HG03280 (cell line): Measurements from ENCODE around the gene ALDOC.
A peak's percentile ranks its signal among the peaks of the same experiment; 100 is the strongest.

Source experiments
- ATAC-seq: cut with Tn5 transposase; IDR thresholded peaks from one replicate; pipeline ENCODE4 v1.9.1; 2021; ENCODE audit warnings: mild to moderate bottlenecking, moderate library complexity; ENCODE audit not compliant: unreplicated experiment

The ALDOC gene

GRCh38 chr17:28553000-28553505 lies 23.6 kb downstream of the ALDOC start:
- ATAC-seq = no peak

GRCh38 chr17:28552176-28552999 lies 24.3 kb downstream of the ALDOC start, which contains the start of gene UNC119:
Gene UNC119, minus strand, starts transcription at chr17:28552624. Its CDS starts 67 bp downstream, at chr17:28552557.
- ATAC-seq = peak; percentile 69

GRCh38 chr17:28551421-28552175 lies 25.1 kb downstream of the ALDOC start:
- ATAC-seq = no peak

GRCh38 chr17:28550858-28551257 lies 25.8 kb downstream of the ALDOC start:
- ATAC-seq = no peak

DNA sequence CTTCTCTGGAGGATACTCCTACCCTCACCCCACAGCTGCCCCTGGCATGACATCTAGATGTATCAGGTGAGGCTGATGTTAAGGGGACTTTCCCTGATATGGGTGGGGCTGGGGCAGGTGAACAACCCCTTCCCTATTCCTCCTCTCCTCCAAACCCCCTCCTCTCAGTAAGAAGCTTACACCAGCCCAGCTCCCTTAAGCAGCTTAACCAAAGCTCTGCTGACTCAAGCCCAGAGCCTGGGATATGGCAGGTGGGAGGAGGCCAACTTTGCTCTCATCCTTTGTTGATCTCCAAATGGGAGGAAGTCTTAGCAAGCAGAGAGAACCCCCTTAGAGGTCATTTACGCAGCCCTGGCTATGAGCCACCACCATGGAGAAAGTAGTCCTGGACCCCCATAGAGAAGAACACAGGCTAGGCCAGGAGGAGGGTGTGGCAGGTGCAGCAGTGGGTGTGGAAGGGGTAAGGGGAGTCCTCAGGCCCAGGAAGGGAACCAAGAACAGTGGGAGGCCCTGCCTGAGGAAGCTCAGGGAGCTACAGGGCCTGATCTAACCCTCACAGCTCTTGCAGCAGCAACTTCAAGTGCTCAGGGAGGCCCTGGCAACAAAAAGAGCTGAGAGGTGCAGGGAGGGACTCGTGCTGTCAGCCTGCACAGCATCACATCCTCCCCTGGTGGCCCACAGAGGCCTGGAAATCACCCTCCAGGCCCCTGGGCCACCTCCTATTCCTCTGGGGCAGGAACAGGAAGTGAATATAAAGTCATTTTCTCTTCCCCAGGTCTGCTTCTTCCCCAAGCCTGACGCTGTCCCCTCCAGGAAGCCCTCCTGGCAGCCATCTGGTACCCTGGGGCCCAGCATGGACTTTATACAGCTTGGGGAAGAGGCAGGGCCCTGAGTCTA lies 27.2 kb downstream of the ALDOC start:
- no peak for ATAC-seq

- no peak for ATAC-seq
Observed at GRCh38 chr17:28548417-28549130, 28.1 kb downstream of the ALDOC start.

DNA sequence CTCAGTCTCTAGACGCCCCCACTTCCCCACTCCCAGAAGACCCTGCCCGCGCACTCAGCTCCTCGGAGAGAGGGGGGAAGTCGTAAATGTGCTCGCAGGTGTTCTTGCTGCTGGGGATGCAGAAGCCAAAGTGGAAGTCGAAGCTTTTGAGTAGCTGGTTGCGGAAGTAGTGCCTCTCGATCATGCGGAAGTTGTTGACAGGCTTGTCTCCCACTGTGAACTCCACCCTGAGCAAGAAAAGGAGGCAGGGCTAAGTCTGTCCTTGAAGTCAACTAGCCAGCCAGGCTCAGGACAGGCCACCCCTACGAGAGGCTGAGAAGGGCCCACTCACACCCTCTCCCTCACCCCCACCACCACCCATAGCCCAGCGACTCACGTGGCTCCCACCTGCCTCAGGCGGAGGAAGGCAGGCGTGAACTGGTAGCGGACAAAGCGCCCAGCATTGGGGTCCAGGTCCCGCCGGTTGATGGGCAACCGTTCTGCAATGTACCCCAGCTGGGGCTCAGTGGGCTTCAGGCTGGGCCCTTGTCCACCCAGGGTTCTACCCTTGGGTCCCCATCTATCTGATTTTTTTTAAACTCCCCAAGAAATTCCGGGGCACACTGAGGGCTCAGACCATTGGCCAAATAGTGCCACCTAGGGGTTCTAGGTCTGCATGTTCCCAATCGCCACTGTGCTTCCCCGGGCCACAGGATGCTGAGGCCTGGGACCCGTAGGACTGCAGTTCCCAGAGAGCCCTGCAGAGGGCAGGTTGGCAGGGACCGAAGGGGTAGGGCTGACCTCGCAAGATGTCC lies 28.9 kb downstream of the ALDOC start:
- peak; percentile 39 for ATAC-seq

DNA sequence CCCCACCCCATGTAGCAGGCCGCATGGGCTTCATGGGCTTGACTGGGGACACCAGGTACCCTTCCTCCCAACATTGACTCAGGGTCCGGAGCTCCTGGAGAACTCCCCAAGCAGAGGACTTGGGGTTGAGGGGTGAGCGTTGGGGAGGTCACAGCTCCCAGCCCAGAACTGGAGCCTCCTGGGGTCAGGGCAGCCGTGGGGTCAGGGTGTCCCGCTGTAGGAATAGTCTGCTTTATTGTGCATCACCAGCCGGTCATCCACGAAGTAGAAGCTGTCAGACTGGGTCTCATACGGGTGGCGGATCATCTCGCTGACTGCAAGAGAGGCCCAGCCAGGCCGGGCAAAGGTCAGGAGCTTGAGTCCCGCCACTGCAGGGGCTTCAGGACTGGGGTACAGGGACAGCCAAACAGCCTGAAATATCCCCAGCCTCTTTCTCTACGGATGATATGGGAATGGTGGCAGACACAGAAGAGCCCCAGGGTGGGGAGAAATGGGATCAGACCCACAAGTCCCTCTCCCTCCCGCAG lies 29.5 kb downstream of the ALDOC start:
- no peak for ATAC-seq

DNA sequence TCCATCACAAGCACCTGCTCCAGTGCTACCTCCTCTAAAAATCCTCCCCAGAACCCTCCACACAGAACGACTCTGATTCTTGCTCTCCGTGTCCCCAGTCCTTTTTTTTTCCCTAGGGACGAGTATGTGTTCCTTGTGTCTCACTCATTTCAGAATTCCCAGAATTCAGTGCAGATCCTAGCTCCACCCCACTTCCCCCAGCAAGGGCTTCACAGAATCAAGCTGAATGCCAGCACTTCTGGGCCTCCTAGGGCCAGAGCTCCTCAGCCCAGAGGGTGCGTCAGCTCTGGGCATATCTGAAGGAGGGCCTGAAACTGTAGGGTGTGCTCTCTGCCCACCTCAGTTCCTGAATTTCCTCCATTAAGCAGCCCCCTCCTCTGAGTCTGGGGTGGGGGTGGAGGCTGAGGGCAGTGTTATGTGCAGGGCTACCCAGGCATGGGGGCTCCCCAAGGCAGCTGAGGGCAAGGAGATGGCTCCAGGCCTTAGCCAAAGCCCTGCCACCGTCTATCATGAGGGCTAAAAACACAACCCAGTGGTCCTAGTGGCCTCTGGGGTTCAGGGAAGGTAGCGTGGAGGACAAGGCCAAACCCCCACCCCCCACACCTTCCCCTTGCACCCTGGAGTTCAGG lies 30.8 kb downstream of the ALDOC start:
- ATAC-seq = no peak

- ATAC-seq = no peak
Observed at GRCh38 chr17:28545141-28545503, 31.6 kb downstream of the ALDOC start.

DNA sequence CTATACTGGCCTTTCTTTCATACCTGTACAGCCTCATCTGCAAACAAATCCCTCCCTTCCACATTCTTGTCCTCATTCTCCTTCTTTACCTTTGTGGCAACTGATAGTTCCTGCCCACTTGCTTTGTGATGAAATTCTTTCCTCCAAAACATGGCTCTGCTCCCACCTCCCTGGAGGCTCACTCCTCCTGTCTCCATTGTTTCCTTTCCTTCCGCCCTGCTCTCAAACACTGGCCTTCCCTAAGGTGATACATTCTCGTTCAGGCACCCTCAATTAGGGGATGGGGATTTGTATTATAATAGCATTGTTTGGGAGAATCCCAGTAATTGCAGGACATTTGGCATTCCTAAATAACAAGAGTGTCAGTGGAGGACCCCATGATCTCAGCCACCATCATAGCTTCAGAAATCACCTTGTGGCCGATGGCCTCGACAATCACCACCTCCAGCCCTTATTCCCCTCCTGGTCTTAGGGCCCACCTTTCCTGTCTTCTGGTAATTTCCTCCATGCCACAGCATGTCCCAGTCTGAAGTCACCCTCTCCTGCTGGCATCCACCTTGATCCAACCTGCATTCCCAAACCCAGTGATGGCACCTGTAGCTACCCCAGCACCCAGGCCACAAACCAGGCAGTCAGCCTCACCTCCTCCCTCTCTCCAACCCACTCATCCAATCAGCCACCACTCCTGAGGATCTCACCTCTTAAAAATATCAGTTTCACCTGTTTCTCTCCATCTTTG lies 32.1 kb downstream of the ALDOC start:
- ATAC-seq = no peak

- ATAC-seq = no peak
Observed at GRCh38 chr17:28541439-28541838, 35.3 kb downstream of the ALDOC start.

- no peak for ATAC-seq
Observed at GRCh38 chr17:28540231-28540630, 36.5 kb downstream of the ALDOC start.

DNA sequence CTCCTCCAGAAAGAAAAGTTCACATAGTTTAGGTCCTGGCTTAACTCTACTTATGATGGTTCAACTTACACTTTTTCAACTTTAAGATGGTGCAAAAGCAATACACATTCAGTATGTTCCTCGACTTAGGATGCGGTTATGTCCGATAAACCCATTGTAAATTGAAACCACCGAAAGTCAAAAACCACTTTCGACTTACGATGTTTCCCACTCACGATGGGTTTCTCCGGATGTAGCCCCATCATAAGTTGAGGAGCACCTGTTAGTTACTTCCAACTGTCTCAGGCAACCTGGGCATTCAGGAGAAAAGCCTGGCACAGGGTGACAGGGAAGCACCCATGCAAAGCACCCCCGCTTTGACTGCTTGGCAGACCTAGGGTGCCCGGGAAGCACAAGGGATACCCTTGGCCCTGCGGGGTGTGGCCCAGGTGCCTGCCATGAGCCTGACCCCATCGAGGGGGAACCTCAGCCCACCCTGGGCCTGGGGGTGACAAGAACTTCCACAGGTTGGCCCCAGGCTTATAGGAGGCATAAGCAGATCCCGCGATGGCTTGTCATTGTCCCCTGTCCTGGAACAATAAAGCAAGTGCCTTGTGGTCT lies 38.3 kb downstream of the ALDOC start:
- ATAC-seq = no peak

DNA sequence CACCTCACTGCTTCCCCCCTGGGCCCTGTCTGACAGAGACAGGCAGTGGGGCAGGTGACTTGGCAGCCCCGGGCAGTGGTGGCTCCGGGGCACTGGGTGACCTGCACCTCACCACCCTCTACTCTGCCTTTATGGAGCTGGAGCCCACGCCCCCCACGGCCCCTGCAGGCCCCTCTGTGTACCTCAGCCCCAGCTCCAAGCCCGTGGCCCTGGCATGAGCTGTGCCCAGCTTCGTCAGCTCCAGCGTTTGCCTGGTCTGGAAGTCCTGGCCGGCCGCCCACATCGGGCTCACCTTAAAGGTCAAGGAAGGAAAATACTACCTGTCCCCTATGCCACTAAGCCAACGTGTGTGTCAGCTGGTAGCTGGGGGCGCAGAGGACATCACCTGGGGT lies 39.5 kb downstream of the ALDOC start:
- no peak for ATAC-seq

GRCh38 chr17:28536532-28537218 lies 40.0 kb downstream of the ALDOC start:
- no peak for ATAC-seq

- ATAC-seq = no peak
Observed at GRCh38 chr17:28534740-28535375, 41.8 kb downstream of the ALDOC start.
